Placental pericyte (primary cell): ENCODE measurements around the gene DCUN1D5. TPM values are rescaled to one million over a fixed set of nuclear protein-coding genes. Genes with fewer than 3 reads are reported as not detected.

Experiments used
- total RNA-seq: library from RNA; depleted of rRNA; stranded (reverse); fragments of >200 nt; gene quantifications from 2 replicates; pipeline ENCODE4 v1.2.3, GENCODE V29; 2012

The DCUN1D5 gene
- 43.5 and 91.5 TPM in 2 replicates for total RNA-seq

GRCh38 chr11:103091801-103092524 lies at the start of gene DCUN1D5:
Gene DCUN1D5, minus strand, starts transcription at chr11:103092160. Its CDS starts 288 bp downstream, at chr11:103091872.

GRCh38 chr11:103108933-103109817 lies 17.2 kb upstream of the DCUN1D5 start, which contains the start of gene DYNC2H1:
Gene DYNC2H1, plus strand, starts transcription at chr11:103109426. Its CDS starts 149 bp downstream, at chr11:103109575.

Other genes with a start within 250 kb of the DCUN1D5 start
- gene MMP3, start 248.6 kb downstream of the DCUN1D5 start, total RNA-seq, result 56.5 and 1,280 TPM in 2 replicates
- gene MMP12, start 217.2 kb downstream of the DCUN1D5 start, total RNA-seq, result 0.22 and 5.6 TPM in 2 replicates
- 0.14 TPM in 1 of 2 replicates, not detected in the other for gene MMP13, start 136.4 kb downstream of the DCUN1D5 start, total RNA-seq
- 31.4 and 32.4 TPM in 2 replicates for gene DYNC2H1, start 17.3 kb upstream of the DCUN1D5 start, total RNA-seq